Cardiac fibroblast (primary cell): ENCODE data around the gene MRC1.

Experiments
- DNase-seq, 2 donors: peaks; one replicate each; pipeline versions ENCODE4 v3.0.0 to v3.0.0-alpha.2; 2010; ENCODE audit warnings: low read depth in 2 of 2
- H3K4me3 ChIP-seq, 2 donors: replicated peaks in 1 of 2; 1 replicate in 1 of 2; 2 replicates in 1 of 2; pipeline ENCODE4 v1.5.1; 2011; ENCODE audit warnings: low read depth in 2 of 2, low read length in 2 of 2, mild to moderate bottlenecking in 2 of 2, moderate library complexity in 1 of 2
- CTCF ChIP-seq: IDR thresholded peaks from one replicate; pipeline ENCODE4 v1.5.1; 2011; ENCODE audit warnings: low read depth, mild to moderate bottlenecking, low read length, inconsistent platforms

MRC1 gene

GRCh38 chr10:17817790-17818189 lies 8.6 kb downstream of the MRC1 start:
- no peak for TF ChIP-seq CTCF
- no peak for DNase-seq
- no peak overlapping the region for H3K4me3 ChIP-seq

DNA sequence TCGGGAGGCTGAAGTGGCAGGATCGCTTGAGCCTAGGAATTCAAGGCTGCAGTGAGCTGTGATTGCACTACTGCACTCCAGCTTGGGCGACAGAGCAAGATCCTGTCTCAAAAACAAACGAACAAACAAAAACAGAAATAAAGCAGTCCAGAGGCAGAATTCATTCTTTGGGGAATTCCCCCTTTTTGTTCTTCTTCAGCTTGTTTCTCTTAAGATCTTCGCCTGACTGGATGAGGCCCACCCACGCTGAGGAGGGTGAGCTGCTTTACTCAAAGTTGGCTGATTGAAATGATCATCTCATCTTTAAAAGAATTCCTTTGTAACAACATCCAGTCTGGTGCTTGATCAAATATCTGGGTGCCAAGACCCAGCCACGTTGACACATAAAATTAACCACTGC lies 10.7 kb downstream of the MRC1 start:
- no peak for TF ChIP-seq CTCF
- no peak overlapping the region for H3K4me3 ChIP-seq
- DNase-seq: no peak

GRCh38 chr10:17820943-17821342 lies 11.8 kb downstream of the MRC1 start:
- H3K4me3 ChIP-seq: no peak overlapping the region
- TF ChIP-seq CTCF: no peak
- DNase-seq: no peak

- no peak for TF ChIP-seq CTCF
- H3K4me3 ChIP-seq: no peak overlapping the region
- no peak for DNase-seq
Observed at GRCh38 chr10:17821893-17822292, 12.7 kb downstream of the MRC1 start.

DNA sequence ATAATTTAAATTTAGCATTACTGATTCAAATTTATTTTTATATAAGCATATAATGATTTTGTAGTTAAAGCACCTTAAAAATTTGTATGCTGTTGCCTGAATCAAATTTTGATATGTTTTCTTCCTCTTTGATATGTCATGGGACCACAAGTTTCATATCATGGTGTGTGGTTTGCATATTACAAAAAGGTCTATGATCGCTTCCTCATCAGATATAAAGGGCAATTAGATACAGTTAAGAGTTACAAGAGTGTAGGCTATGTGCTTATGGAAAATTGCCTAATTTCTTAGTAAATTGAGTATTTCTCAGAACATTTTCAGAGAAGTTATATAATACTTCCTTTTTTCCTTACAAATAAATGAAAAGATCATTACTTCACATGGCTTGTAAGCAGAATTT lies 22.2 kb downstream of the MRC1 start:
- H3K4me3 ChIP-seq: no peak overlapping the region
- no peak for DNase-seq
- TF ChIP-seq CTCF: no peak

DNA sequence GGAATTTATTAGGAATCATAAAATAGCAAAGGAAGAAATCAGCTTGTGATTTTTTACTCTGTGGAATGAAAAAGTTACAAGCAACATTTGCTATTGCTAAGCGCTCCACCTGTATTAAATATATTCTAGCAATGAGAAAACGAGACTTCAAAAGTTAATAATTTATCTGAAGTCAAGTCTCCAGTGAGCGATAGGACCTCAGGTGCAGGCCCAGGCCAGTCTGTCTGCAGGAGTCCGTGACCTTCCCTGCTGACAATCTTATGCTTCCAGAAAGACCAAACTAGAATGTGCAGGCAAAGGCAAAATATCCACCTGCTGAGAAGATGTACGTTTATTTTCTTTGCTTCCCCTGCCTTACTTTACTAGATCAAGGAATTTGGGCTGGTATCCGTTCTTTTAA lies 22.7 kb downstream of the MRC1 start:
- TF ChIP-seq CTCF: no peak
- DNase-seq: no peak
- no peak overlapping the region for H3K4me3 ChIP-seq

- no peak for DNase-seq
- no peak overlapping the region for H3K4me3 ChIP-seq
- no peak for TF ChIP-seq CTCF
Observed at GRCh38 chr10:17833656-17834055, 24.5 kb downstream of the MRC1 start.
